GM12873 (cell line): ENCODE results near the gene POLR2E.

ENCODE experiments used
- TF ChIP-seq, protein P1 (sequence below): IDR thresholded peaks from 2 replicates; pipeline ENCODE4 v1.5.1; 2012; ENCODE audit warnings: low read depth, mild to moderate bottlenecking, moderate library complexity, low read length, control low read depth; ENCODE audit not compliant: insufficient read depth; ENCODE audit errors: missing control alignments

The POLR2E gene

DNA sequence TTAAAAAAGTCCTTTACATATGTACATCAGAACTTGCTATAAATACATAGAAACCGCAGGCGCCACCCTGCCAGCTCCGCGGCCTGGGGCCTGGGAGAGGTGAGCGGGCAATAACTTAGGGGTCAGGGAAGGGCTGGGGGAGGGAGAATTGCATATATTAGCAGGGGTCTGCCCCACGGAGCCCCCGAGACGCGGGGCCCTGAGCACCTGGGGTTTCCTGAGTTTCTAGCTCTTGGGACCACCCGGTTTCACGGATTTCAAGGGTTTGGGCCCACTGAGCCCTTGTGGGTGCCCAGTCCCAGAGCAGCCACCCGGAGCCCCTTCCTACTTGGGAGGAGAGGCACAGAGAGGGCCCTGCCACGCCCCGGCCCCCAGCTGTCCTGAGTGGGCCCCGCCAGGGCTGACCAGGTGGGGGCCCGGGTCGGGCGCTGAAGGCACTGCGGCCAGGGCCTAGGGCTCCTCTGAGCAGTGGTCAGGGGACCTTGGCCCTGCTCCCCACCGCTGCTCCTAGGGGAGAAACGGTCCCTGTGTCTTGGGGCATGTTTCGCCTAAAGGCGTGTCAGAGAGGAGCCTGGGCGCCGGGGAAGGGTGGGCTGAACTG is 12.6 kb upstream of the POLR2E start:
- TF ChIP-seq, protein P1, sequence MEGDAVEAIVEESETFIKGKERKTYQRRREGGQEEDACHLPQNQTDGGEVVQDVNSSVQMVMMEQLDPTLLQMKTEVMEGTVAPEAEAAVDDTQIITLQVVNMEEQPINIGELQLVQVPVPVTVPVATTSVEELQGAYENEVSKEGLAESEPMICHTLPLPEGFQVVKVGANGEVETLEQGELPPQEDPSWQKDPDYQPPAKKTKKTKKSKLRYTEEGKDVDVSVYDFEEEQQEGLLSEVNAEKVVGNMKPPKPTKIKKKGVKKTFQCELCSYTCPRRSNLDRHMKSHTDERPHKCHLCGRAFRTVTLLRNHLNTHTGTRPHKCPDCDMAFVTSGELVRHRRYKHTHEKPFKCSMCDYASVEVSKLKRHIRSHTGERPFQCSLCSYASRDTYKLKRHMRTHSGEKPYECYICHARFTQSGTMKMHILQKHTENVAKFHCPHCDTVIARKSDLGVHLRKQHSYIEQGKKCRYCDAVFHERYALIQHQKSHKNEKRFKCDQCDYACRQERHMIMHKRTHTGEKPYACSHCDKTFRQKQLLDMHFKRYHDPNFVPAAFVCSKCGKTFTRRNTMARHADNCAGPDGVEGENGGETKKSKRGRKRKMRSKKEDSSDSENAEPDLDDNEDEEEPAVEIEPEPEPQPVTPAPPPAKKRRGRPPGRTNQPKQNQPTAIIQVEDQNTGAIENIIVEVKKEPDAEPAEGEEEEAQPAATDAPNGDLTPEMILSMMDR = no peak

DNA sequence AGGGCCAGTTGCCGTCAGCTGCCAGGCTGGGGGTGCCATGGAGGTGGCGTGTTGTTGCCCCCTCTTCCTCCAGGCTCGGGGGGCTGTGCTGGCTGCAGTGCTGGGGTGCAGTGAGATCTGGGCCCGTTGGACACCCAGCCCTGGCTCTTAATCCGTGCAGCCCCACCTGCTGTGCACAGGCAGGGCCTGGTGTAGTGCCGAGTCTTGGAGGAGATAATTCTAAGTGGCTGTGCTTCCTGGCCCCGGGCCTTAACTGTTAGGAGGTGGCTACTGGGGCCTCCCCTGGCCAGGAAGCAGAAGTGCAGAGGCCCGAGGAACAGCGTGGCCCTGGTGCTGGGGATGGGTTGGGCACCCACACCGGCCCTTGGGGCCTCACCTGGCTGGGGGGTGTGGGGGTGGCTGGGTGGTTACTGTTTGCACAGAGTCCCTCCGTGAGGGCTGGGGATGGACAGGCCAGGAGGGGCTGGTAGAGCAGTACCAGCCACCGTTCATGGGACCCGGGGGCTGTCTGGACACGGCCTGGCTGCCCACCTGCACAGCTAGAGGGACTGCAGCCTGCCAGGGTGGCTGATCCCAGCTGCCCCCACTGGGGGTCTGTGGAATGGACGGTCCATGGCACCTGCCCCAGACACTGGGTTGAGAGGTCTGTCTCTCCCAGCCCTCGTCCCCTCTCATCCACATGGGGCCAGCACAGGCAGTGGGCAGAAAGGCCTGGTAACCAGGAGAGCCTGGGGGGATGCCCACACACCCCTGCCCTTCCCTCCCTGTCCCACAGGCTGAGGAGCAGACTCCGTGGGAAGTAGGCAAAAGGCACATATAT is 11.9 kb upstream of the POLR2E start:
- TF ChIP-seq, protein P1 = peak; percentile 8

DNA sequence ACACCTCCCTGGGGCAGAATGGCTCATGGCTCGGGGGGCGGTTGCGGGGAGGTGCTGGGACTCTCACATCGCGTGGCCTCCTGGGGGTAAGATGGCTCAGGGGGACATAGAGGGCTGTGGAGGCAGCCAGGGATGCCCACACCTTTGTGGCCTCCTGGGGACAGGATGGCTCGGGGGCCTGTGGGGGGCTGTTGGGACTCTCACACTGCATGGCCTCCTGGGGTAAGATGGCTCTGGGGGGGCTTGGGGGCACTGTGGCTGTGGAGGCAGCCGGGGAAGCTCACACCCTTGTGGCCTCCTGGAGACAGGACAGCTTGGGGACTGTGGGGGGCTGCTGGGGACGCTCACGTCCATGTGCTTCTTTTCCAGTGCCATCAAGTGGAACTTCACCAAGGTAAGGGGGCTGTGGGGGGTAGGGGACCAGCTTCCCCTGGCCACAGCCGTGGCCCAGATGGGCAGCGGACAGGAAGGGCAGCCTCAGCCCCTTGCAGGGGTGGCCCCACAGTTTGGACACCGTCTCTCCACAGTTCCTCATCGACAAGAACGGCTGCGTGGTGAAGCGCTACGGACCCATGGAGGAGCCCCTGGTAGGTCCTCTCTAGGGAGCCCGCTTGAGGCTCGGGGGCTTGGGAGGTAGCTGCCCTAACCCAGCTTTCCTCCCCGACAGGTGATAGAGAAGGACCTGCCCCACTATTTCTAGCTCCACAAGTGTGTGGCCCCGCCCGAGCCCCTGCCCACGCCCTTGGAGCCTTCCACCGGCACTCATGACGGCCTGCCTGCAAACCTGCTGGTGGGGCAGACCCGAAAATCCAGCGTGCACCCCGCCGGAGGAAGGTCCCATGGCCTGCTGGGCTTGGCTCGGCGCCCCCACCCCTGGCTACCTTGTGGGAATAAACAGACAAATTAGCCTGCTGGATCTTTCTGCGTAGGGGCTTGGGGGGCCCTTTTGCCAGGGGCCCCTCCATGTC is 11.0 kb upstream of the POLR2E start:
- TF ChIP-seq, protein P1 = no peak

DNA sequence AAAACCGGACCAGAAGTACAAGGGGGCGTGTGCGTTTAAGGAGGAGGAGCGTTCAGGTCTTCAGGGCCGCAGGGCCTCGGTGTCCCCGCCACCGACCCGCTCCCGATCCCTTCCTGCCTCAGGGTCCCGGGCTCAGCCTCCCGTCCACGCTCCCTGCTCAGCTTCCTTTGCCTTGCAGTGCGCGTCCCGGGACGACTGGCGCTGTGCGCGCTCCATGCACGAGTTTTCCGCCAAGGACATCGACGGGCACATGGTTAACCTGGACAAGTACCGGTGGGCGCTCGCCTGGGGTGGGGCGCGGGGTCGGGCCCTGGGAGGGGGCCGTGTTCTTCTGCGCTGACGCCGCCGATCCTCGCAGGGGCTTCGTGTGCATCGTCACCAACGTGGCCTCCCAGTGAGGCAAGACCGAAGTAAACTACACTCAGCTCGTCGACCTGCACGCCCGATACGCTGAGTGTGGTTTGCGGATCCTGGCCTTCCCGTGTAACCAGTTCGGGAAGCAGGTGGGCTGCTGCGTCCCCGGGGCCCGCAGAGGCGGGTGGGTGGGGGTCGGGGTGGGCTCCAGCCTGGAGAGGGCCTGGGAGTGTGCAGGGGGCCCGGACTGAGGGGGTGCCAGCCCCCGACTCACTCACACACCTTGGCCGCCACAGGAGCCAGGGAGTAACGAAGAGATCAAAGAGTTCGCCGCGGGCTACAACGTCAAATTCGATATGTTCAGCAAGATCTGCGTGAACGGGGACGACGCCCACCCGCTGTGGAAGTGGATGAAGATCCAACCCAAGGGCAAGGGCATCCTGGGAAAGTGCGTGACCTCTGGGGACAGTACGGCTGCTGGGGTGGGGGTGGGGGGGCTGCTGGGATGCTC is 10.1 kb upstream of the POLR2E start:
- TF ChIP-seq, protein P1 = no peak

DNA sequence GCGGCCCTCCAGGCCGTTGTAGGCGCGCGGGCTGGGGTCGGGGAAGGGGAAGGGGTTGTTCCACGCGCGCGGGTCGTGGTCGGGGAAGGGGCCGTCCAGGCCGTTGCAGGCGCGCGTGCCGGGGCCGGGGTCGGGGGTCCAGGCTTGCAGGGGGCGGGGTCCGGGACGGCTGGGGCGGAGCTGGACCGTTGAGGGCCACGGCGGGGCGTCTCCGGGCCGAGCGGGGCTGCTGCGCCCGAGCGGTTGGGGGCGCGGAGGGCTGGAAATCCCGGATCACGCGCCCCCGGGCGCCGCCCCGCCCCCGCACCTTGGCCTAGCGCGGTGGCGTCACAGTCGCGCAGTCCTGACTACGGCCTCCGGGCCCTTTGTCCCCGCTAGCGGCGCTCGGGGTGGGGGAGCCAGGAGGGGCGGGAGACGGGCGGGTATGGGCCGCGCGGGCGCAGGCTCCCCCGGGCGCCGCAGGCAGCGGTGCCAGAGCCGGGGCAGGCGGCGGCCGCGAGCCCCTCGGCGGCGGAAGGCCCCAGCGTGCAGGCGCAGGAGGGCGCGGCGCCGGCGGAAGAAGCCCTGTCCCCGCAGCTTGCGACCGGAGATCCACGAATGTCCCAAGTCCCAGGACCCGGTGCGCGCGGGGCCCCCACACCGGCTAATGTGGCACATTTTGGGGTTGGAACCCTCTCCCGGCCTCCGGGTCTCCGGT is 9.3 kb upstream of the POLR2E start:
- TF ChIP-seq, protein P1 = no peak

DNA sequence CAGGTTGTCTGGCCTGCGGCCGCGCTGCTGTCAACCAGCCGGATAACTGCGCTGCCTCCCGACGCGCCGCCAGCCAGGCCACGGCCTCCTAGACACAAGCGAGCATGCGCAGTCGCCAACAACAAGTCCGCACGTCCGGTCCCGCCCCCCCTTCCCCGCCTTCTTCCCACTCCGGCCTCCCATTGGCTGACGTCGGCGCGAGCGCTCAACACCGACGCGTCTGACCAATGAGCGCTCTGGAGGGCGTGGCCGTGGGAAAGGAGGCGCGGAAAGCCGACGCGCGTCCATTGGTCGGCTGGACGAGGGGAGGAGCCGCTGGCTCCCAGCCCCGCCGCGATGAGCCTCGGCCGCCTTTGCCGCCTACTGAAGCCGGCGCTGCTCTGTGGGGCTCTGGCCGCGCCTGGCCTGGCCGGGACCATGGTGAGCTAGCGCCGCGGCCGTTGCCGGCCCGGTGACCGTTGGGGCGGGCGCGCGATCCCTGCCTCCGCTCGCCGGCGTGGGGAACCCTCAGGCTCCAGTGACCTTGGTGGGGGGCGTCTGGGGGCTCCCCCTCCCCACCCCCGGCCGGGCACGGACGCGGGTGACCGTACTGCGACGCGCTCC is 8.6 kb upstream of the POLR2E start, which contains the start of gene GPX4:
Gene GPX4, plus strand, starts transcription at position 287 of the 603 bp plus-strand sequence. Its CDS starts 50 bp downstream, at position 337.
- TF ChIP-seq, protein P1 = no peak
